Activated naive CD8-positive, alpha-beta T cell treated with anti-CD3 and anti-CD28 coated beads for 36 hours (primary cell): ENCODE results near the gene TMEM233. TPM values are rescaled to one million over a fixed set of nuclear protein-coding genes. Genes with fewer than 3 reads are reported as not detected.
"Not testable (repeated sequence)": the region's sequence is repeated elsewhere in the genome, so short reads cannot be mapped to it uniquely, and the experiment has no call there.

Experiments used
- DNase-seq: peaks from one replicate; pipeline ENCODE4 v3.0.0; 2021
- H3K27ac Mint-ChIP-seq: one replicate; pipeline ENCODE4 v1.8.0; 2022; ENCODE audit warnings: mild to moderate bottlenecking, moderate library complexity, mixed read lengths
- H3K27me3 Mint-ChIP-seq: one replicate; pipeline ENCODE4 v1.8.0; 2022; ENCODE audit warnings: mild to moderate bottlenecking, mixed read lengths
- H3K36me3 Mint-ChIP-seq: one replicate; pipeline ENCODE4 v1.8.0; 2021; ENCODE audit warnings: mild to moderate bottlenecking, mixed read lengths
- H3K4me1 Mint-ChIP-seq: one replicate; pipeline ENCODE4 v1.8.0; 2021; ENCODE audit warnings: mixed read lengths
- H3K4me3 Mint-ChIP-seq: one replicate; pipeline ENCODE4 v1.8.0; 2022; ENCODE audit warnings: mild to moderate bottlenecking, moderate library complexity, mixed read lengths
- H3K9me3 Mint-ChIP-seq: one replicate; pipeline ENCODE4 v1.8.0; 2022; ENCODE audit warnings: mixed read lengths
- total RNA-seq, 2 experiments: library from RNA; stranded (reverse); gene quantifications; one replicate each; pipeline ENCODE4 v1.2.3, GENCODE V29; 2021

TMEM233 gene
- total RNA-seq, 2 experiments from 2014 or later, result not detected

- Mint-ChIP-seq H3K4me3 (no peak overlapping the region), H3K27me3 (peaks cover 84% of the 10 kb centered on the region), H3K4me1 (peaks cover 20% of the 10 kb centered on the region), H3K36me3 (peaks cover 2% of the 10 kb centered on the region), H3K9me3 (no peaks in the 10 kb centered on the region), H3K27ac (no peak overlapping the region)
- DNase-seq, result no peak
These were observed 791 bp downstream of the TMEM233 start for GRCh38 chr12:119594399-119594730.

- no peak overlapping the region for H3K27ac Mint-ChIP-seq
- peak overlapping the region; percentile 42 for H3K4me3 Mint-ChIP-seq
- no peak for DNase-seq
- H3K27me3 Mint-ChIP-seq, result peaks cover 87% of the 10 kb centered on the region
- H3K36me3 Mint-ChIP-seq, result peaks cover 2% of the 10 kb centered on the region
- peaks cover 20% of the 10 kb centered on the region for H3K4me1 Mint-ChIP-seq
- H3K9me3 Mint-ChIP-seq, result no peaks in the 10 kb centered on the region
These were observed 1.3 kb downstream of the TMEM233 start for GRCh38 chr12:119594772-119595445.

GRCh38 chr12:119598159-119598558 lies 4.6 kb downstream of the TMEM233 start:
- H3K27me3 Mint-ChIP-seq, result peaks cover 72% of the 10 kb centered on the region

GRCh38 chr12:119601877-119602733 lies 8.5 kb downstream of the TMEM233 start:
- no peaks in the 10 kb centered on the region for H3K9me3 Mint-ChIP-seq
- no peak overlapping the region for H3K4me3 Mint-ChIP-seq
- H3K27me3 Mint-ChIP-seq, result peaks cover 56% of the 10 kb centered on the region
- H3K36me3 Mint-ChIP-seq, result no peaks in the 10 kb centered on the region
- DNase-seq, result no peak
- no peak overlapping the region for H3K27ac Mint-ChIP-seq
- no peaks in the 10 kb centered on the region for H3K4me1 Mint-ChIP-seq

More at GRCh38 chr12:119598159-119598558, 4.6 kb downstream of the TMEM233 start:
- Mint-ChIP-seq H3K36me3 (peaks cover 2% of the 10 kb centered on the region), H3K27ac (no peak overlapping the region), H3K4me3 (no peak overlapping the region), H3K9me3 (no peaks in the 10 kb centered on the region), H3K4me1 (peaks cover 20% of the 10 kb centered on the region)
- no peak for DNase-seq

DNA sequence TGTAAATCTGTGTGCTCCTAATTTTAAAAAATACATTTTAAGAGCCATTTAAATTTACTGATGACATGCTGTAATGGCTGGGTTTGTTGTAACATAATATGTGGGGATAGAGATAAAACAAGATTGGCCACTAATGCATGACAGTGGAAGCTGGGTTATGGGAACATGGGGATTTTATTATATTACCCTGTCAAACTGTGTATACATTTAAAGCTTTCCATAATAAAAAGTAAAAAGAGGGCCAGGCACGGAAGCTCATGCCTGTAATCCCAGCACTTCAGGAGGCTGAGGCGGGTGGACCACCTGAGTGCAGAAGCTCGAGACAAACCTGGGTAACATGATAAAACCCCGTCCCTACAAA lies 9.1 kb downstream of the TMEM233 start:
- no peak for DNase-seq
- H3K9me3 Mint-ChIP-seq, result no peaks in the 10 kb centered on the region
- peaks cover 50% of the 10 kb centered on the region for H3K27me3 Mint-ChIP-seq
- H3K27ac Mint-ChIP-seq, result no peak overlapping the region
- no peaks in the 10 kb centered on the region for H3K36me3 Mint-ChIP-seq
- H3K4me3 Mint-ChIP-seq, result no peak overlapping the region
- no peaks in the 10 kb centered on the region for H3K4me1 Mint-ChIP-seq

DNA sequence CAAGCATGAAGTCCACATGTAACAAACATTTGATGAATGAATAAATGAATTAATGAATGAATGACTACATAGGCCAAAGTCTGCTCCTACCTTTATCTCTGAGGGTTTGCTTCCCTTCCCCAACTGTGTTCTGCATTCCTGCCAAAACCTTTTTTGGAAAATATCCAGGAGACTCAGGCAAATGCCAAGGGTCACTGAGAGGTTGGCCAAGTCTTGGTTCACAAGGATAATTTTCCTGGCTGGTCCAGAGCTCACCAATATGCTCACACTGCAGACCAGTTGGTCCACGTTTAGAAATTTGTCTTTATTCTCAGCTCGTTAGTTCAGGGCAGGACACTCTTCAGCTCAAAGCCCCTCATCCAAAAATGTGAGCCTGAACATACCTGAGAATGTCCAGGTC lies 10.2 kb downstream of the TMEM233 start:
- no peak for DNase-seq
- no peaks in the 10 kb centered on the region for H3K36me3 Mint-ChIP-seq
- H3K9me3 Mint-ChIP-seq, result peaks cover 1% of the 10 kb centered on the region
- H3K27me3 Mint-ChIP-seq, result peaks cover 45% of the 10 kb centered on the region
- no peak overlapping the region for H3K4me3 Mint-ChIP-seq
- H3K27ac Mint-ChIP-seq, result no peak overlapping the region
- no peaks in the 10 kb centered on the region for H3K4me1 Mint-ChIP-seq

GRCh38 chr12:119609358-119609757 lies 15.8 kb downstream of the TMEM233 start:
- no peak overlapping the region for H3K4me3 Mint-ChIP-seq
- H3K36me3 Mint-ChIP-seq, result no peaks in the 10 kb centered on the region
- H3K9me3 Mint-ChIP-seq, result peaks cover 19% of the 10 kb centered on the region
- no peaks in the 10 kb centered on the region for H3K4me1 Mint-ChIP-seq
- DNase-seq, result no peak
- H3K27me3 Mint-ChIP-seq, result peaks cover 18% of the 10 kb centered on the region
- no peak overlapping the region for H3K27ac Mint-ChIP-seq

GRCh38 chr12:119613319-119613936 lies 19.9 kb downstream of the TMEM233 start:
- no peak for DNase-seq
- no peaks in the 10 kb centered on the region for H3K4me1 Mint-ChIP-seq
- peaks cover 20% of the 10 kb centered on the region for H3K9me3 Mint-ChIP-seq
- H3K36me3 Mint-ChIP-seq, result no peaks in the 10 kb centered on the region
- no peak overlapping the region for H3K4me3 Mint-ChIP-seq
- no peak overlapping the region for H3K27ac Mint-ChIP-seq
- peaks cover 6% of the 10 kb centered on the region for H3K27me3 Mint-ChIP-seq

- no peak for DNase-seq
- H3K9me3 Mint-ChIP-seq, result peaks cover 17% of the 10 kb centered on the region
- no peak overlapping the region for H3K27ac Mint-ChIP-seq
- peaks cover 8% of the 10 kb centered on the region for H3K27me3 Mint-ChIP-seq
- H3K4me3 Mint-ChIP-seq, result no peak overlapping the region
- no peaks in the 10 kb centered on the region for H3K4me1 Mint-ChIP-seq
- peaks cover 2% of the 10 kb centered on the region for H3K36me3 Mint-ChIP-seq
These were observed 21.1 kb downstream of the TMEM233 start for GRCh38 chr12:119614705-119615104.

DNA sequence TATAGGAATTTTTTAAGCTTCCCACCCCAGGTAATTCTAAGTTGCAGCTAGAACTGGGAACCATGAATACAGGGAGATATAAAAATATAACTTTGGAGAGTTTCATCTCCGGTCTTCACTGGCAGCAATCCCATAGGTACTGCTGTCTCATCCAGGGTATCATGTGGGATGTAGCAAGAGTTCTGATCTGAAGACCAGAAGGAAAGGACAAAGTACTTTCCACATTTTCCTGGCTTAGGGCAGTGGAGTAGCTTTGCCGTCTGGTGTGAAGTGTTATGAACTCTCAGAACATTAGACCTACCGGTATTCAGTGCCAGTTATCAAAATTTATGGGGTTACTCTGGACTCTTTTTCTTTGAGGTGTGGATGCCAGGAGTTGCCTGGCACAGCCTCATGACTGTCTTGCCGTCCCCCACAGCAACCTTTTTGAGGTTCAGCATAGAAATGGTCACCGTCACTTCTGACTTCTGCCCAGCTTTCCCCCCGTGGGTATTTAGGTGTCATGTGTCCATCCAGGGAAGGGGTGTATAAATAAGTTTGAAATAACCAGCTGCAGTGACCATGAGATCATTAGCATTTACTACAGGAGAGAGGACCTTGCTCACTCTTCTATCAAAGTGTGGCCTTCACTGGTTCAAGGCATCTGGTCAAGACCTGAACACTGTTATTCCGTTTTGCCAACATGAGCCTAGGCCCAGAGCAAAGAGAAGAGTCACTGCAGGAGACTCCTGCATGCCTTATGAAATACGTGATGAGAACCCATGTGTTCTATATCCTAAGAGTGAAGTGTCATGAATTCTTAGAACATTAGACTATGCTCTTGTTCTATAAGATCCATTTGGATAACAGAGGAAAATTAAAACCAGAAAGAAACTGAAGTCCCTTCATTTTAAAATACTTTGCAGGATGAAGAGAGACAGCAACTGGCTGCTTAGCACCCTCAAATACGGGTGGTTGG lies 22.2 kb downstream of the TMEM233 start:
- no peak for DNase-seq
- H3K27me3 Mint-ChIP-seq, result peaks cover 19% of the 10 kb centered on the region
- H3K27ac Mint-ChIP-seq, result no peak overlapping the region
- H3K9me3 Mint-ChIP-seq, result peaks cover 8% of the 10 kb centered on the region
- no peak overlapping the region for H3K4me3 Mint-ChIP-seq
- peaks cover 2% of the 10 kb centered on the region for H3K36me3 Mint-ChIP-seq
- H3K4me1 Mint-ChIP-seq, result no peaks in the 10 kb centered on the region

DNA sequence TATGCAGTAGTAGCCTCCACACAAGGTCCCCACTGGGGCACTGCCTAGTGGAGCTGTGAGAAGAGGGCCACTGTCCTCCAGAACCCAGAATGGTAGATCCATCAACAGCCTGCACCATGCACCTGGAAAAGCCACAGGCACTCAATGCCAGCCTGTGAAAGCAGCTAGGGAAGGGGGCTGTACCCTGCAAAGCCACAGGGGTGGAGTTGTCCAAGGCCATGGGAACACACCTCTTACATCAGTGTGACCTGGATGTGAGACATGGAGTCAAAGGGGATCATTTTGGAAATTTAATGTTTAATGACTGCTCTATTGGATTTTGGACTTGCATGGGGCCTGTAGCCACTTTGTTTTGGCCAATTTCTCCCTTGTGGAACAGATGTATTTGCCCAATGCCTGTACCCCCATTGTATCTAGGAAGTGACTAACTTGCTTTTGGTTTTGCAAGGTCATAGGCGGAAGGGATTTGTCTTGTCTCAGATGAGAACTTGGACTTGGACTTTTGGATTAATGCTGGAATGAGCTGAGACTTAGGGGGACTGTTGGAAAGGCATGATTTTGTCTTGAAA lies 24.8 kb downstream of the TMEM233 start:
- H3K9me3 Mint-ChIP-seq, H3K36me3 Mint-ChIP-seq: not testable (repeated sequence)

GRCh38 chr12:119620490-119620889 lies 26.9 kb downstream of the TMEM233 start:
- DNase-seq, result no peak

More for the DNA sequence above, 24.8 kb downstream of the TMEM233 start:
- H3K4me1 Mint-ChIP-seq, DNase-seq, H3K27ac Mint-ChIP-seq, H3K4me3 Mint-ChIP-seq: not testable (repeated sequence)
- peaks cover 42% of the 10 kb centered on the region for H3K27me3 Mint-ChIP-seq

GRCh38 chr12:119621878-119622277 lies 28.3 kb downstream of the TMEM233 start:
- Mint-ChIP-seq H3K27me3 (peaks cover 54% of the 10 kb centered on the region), H3K27ac (no peak overlapping the region), H3K4me3 (no peak overlapping the region), H3K9me3 (peaks cover 8% of the 10 kb centered on the region), H3K4me1 (peaks cover 5% of the 10 kb centered on the region), H3K36me3 (peaks cover 2% of the 10 kb centered on the region)
- no peak for DNase-seq

More at GRCh38 chr12:119620490-119620889, 26.9 kb downstream of the TMEM233 start:
- Mint-ChIP-seq H3K27ac (no peak overlapping the region), H3K9me3 (peaks cover 8% of the 10 kb centered on the region), H3K4me1 (peaks cover 5% of the 10 kb centered on the region), H3K27me3 (peaks cover 54% of the 10 kb centered on the region), H3K36me3 (peaks cover 2% of the 10 kb centered on the region), H3K4me3 (no peak overlapping the region)

DNA sequence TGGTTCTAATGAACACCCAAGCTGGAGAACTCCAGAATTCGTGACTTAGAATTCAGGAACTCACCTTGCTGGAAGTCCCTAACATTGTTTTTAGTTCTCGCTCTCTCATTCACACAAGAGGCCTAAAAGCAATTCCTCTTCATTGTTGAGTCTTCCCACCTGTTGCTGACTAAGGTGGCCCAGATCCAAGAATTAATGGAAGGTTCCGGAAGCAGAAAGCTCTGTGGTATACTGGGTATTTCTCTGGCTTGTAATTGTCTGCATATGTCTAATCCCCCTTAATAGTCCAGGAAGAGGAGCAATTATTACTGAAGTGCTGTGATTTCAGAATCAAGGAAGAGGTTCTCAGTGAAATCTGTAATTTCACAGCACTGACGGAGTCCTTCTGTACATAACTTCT lies 31.4 kb downstream of the TMEM233 start:
- H3K27ac Mint-ChIP-seq, result no peak overlapping the region
- no peak for DNase-seq
- H3K9me3 Mint-ChIP-seq, result no peaks in the 10 kb centered on the region
- H3K4me1 Mint-ChIP-seq, result peaks cover 5% of the 10 kb centered on the region
- no peaks in the 10 kb centered on the region for H3K36me3 Mint-ChIP-seq
- H3K27me3 Mint-ChIP-seq, result peaks cover 46% of the 10 kb centered on the region
- H3K4me3 Mint-ChIP-seq, result no peak overlapping the region
